Measurements from ENCODE around the gene ABCG1.
A peak's percentile ranks its signal among the peaks of the same experiment; 100 is the strongest.
"Not testable (repeated sequence)": the region's sequence is repeated elsewhere in the genome, so short reads cannot be mapped to it uniquely, and the experiment has no call there.

ABCG1 gene

GRCh38 chr21:42218836-42219605, at the start of gene ABCG1:
Gene ABCG1 (plus strand): TSS chr21:42219140. CDS start chr21:42219263, 123 bp downstream.
- H3K9me3 ChIP-seq (ENCODE audit: control insufficient read depth, insufficient read depth, low read length) = peaks cover 2% of the 10 kb centered on the region; the same call in 1 of the 2 replicates
- H3K9ac ChIP-seq (ENCODE audit: low read depth, low read length) = peak within 1 kb of the TSS; percentile 47; the same call in 1 of the 2 replicates
- H3K36me3 ChIP-seq (ENCODE audit: insufficient read depth, low read length) = no peaks in the 10 kb centered on the region
- H3K4me1 ChIP-seq (ENCODE audit: insufficient read depth, low read length) = peaks cover 2% of the 10 kb centered on the region; the same call in 1 of the 2 replicates

- H3K9ac ChIP-seq (ENCODE audit: low read depth, low read length) = no peak overlapping the region
- no peaks in the 10 kb centered on the region for H3K9me3 ChIP-seq (ENCODE audit: control insufficient read depth, insufficient read depth, low read length)
- no peaks in the 10 kb centered on the region for H3K36me3 ChIP-seq (ENCODE audit: insufficient read depth, low read length)
- H3K4me1 ChIP-seq (ENCODE audit: insufficient read depth, low read length) = no peaks in the 10 kb centered on the region
Observed at GRCh38 chr21:42169758-42170157, 49.2 kb upstream of the ABCG1 start.

GRCh38 chr21:42171091-42172053, 47.6 kb upstream of the ABCG1 start:
- H3K36me3 ChIP-seq (ENCODE audit: insufficient read depth, low read length) = no peaks in the 10 kb centered on the region
- H3K9me3 ChIP-seq (ENCODE audit: control insufficient read depth, insufficient read depth, low read length) = no peaks in the 10 kb centered on the region
- H3K9ac ChIP-seq (ENCODE audit: low read depth, low read length) = no peak overlapping the region
- no peaks in the 10 kb centered on the region for H3K4me1 ChIP-seq (ENCODE audit: insufficient read depth, low read length)

- H3K36me3 ChIP-seq (ENCODE audit: insufficient read depth, low read length) = no peaks in the 10 kb centered on the region
- H3K9ac ChIP-seq (ENCODE audit: low read depth, low read length) = no peak overlapping the region
- no peaks in the 10 kb centered on the region for H3K9me3 ChIP-seq (ENCODE audit: control insufficient read depth, insufficient read depth, low read length)
- no peaks in the 10 kb centered on the region for H3K4me1 ChIP-seq (ENCODE audit: insufficient read depth, low read length)
Observed at GRCh38 chr21:42172596-42173483, 46.1 kb upstream of the ABCG1 start.

- Histone ChIP-seq H3K9ac (ENCODE audit: low read depth, low read length) (no peak overlapping the region), H3K4me1 (ENCODE audit: insufficient read depth, low read length) (no peaks in the 10 kb centered on the region), H3K9me3 (ENCODE audit: control insufficient read depth, insufficient read depth, low read length) (no peaks in the 10 kb centered on the region), H3K36me3 (ENCODE audit: insufficient read depth, low read length) (no peaks in the 10 kb centered on the region)
Observed at GRCh38 chr21:42174173-42174572, 44.8 kb upstream of the ABCG1 start.

- no peaks in the 10 kb centered on the region for H3K4me1 ChIP-seq (ENCODE audit: insufficient read depth, low read length)
- H3K36me3 ChIP-seq (ENCODE audit: insufficient read depth, low read length) = no peaks in the 10 kb centered on the region
- H3K9ac ChIP-seq (ENCODE audit: low read depth, low read length) = no peak overlapping the region
- H3K9me3 ChIP-seq (ENCODE audit: control insufficient read depth, insufficient read depth, low read length) = no peaks in the 10 kb centered on the region
Observed at GRCh38 chr21:42175110-42175710, 43.7 kb upstream of the ABCG1 start.

GRCh38 chr21:42176859-42177258, 42.1 kb upstream of the ABCG1 start:
- Histone ChIP-seq H3K9ac (ENCODE audit: low read depth, low read length) (no peak overlapping the region), H3K36me3 (ENCODE audit: insufficient read depth, low read length) (no peaks in the 10 kb centered on the region), H3K4me1 (ENCODE audit: insufficient read depth, low read length) (no peaks in the 10 kb centered on the region), H3K9me3 (ENCODE audit: control insufficient read depth, insufficient read depth, low read length) (no peaks in the 10 kb centered on the region)

GRCh38 chr21:42179316-42179715, 39.6 kb upstream of the ABCG1 start:
- Histone ChIP-seq H3K36me3 (ENCODE audit: insufficient read depth, low read length) (no peaks in the 10 kb centered on the region), H3K9me3 (ENCODE audit: control insufficient read depth, insufficient read depth, low read length) (no peaks in the 10 kb centered on the region), H3K4me1 (ENCODE audit: insufficient read depth, low read length) (no peaks in the 10 kb centered on the region), H3K9ac (ENCODE audit: low read depth, low read length) (no peak overlapping the region)

- H3K9ac ChIP-seq (ENCODE audit: low read depth, low read length); H3K36me3 ChIP-seq (ENCODE audit: insufficient read depth, low read length): not testable (repeated sequence)
Observed at GRCh38 chr21:42180001-42180400, 38.9 kb upstream of the ABCG1 start.

GRCh38 chr21:42182713-42183371, 36.1 kb upstream of the ABCG1 start:
- H3K36me3 ChIP-seq (ENCODE audit: insufficient read depth, low read length) = no peaks in the 10 kb centered on the region
- H3K4me1 ChIP-seq (ENCODE audit: insufficient read depth, low read length) = no peaks in the 10 kb centered on the region
- no peaks in the 10 kb centered on the region; the same call in 1 of the 2 replicates for H3K9me3 ChIP-seq (ENCODE audit: control insufficient read depth, insufficient read depth, low read length)
- H3K9ac ChIP-seq (ENCODE audit: low read depth, low read length) = no peak overlapping the region

More at GRCh38 chr21:42180001-42180400, 38.9 kb upstream of the ABCG1 start:
- not testable (repeated sequence) for H3K9me3 ChIP-seq (ENCODE audit: control insufficient read depth, insufficient read depth, low read length); H3K4me1 ChIP-seq (ENCODE audit: insufficient read depth, low read length)

GRCh38 chr21:42183374-42184266, 35.3 kb upstream of the ABCG1 start:
- H3K9me3 ChIP-seq (ENCODE audit: control insufficient read depth, insufficient read depth, low read length) = no peaks in the 10 kb centered on the region; the same call in 1 of the 2 replicates
- H3K4me1 ChIP-seq (ENCODE audit: insufficient read depth, low read length) = no peaks in the 10 kb centered on the region
- H3K36me3 ChIP-seq (ENCODE audit: insufficient read depth, low read length) = no peaks in the 10 kb centered on the region
- no peak overlapping the region for H3K9ac ChIP-seq (ENCODE audit: low read depth, low read length)

- Histone ChIP-seq H3K4me1 (ENCODE audit: insufficient read depth, low read length) (no peaks in the 10 kb centered on the region), H3K36me3 (ENCODE audit: insufficient read depth, low read length) (no peaks in the 10 kb centered on the region), H3K9ac (ENCODE audit: low read depth, low read length) (no peak overlapping the region), H3K9me3 (ENCODE audit: control insufficient read depth, insufficient read depth, low read length) (no peaks in the 10 kb centered on the region; the same call in 1 of the 2 replicates)
Observed at GRCh38 chr21:42186591-42186990, 32.3 kb upstream of the ABCG1 start.

All from ES-I3 (cell line).